RWPE1 (cell line): ENCODE measurements around the gene STXBP6.

Experiments used
- CTCF ChIA-PET: fragments of 350-600 bp; sonication (Branson Sonifier 250); formaldehyde crosslinking; extraction: SDS; loops from one replicate; lab custom pipeline; 2021; lab: Yijun Ruan, JAX
- POLR2A ChIA-PET: fragments of 400-600 bp; formaldehyde crosslinking; extraction: SDS; loops from one replicate; lab custom pipeline; 2020; ENCODE audit warnings: antibody characterized with exemption; ENCODE audit not compliant: low non-redundant PET; lab: Yijun Ruan, JAX
- DNase-seq: peaks from one replicate; pipeline ENCODE4 v3.0.0; 2012; ENCODE audit warnings: low spot score
- H3K27ac ChIP-seq: fragments of 450-650 bp; 2 replicates; pipeline ENCODE4 v1.5.1; 2017
- TF ChIP-seq, protein P1 (sequence below): fragments of 450-650 bp; conservative IDR thresholded peaks from 2 replicates; pipeline ENCODE4 v1.5.1; 2017; ENCODE audit warnings: low read depth, mild to moderate bottlenecking

The STXBP6 gene

DNA sequence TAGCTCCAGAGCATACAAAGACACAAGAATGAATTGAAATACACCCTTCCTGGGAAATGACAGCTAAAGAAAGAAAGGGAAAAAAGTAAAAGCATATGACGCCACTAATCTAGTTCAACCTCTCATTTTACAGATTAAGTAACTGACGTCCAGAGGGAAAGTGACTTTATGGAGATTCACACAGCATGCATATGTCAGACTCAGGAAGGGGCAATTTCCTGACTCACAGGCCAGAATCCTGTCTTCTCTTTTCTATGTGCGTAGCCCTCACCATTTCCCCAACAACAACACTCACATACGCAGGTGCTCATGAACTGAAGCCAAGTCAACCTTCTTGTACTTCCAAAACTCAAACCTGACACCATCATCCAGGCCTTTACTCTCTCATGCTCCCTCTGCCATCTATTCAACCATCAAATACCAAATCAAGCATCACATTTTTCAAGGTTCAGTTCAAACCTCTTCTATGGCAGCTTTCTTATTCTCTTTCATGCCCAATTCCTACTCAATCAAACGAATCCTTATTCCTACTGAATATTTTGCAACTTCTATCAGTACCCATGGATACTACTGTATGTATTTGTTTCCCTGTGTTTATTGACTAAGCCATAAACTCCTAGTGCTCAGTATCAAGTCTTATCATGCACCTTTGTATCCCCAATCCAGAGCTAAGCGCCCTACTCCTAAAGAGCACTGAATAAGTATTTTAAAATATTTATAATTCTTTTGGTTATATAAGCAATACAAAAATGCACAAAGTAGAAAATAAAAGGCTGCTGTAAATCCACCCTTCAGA is 52.8 kb downstream of the STXBP6 start:
- no peak for DNase-seq
- POLR2A ChIA-PET = no interaction called here
- CTCF ChIA-PET = interaction anchor here (0.6 kb wide), 1 partner anchor 32 kb away, joined by 4 read pairs; no protein-coding TSS in a partner anchor
- TF ChIP-seq, protein P1, sequence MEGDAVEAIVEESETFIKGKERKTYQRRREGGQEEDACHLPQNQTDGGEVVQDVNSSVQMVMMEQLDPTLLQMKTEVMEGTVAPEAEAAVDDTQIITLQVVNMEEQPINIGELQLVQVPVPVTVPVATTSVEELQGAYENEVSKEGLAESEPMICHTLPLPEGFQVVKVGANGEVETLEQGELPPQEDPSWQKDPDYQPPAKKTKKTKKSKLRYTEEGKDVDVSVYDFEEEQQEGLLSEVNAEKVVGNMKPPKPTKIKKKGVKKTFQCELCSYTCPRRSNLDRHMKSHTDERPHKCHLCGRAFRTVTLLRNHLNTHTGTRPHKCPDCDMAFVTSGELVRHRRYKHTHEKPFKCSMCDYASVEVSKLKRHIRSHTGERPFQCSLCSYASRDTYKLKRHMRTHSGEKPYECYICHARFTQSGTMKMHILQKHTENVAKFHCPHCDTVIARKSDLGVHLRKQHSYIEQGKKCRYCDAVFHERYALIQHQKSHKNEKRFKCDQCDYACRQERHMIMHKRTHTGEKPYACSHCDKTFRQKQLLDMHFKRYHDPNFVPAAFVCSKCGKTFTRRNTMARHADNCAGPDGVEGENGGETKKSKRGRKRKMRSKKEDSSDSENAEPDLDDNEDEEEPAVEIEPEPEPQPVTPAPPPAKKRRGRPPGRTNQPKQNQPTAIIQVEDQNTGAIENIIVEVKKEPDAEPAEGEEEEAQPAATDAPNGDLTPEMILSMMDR = no peak
- no peak overlapping the region for H3K27ac ChIP-seq

DNA sequence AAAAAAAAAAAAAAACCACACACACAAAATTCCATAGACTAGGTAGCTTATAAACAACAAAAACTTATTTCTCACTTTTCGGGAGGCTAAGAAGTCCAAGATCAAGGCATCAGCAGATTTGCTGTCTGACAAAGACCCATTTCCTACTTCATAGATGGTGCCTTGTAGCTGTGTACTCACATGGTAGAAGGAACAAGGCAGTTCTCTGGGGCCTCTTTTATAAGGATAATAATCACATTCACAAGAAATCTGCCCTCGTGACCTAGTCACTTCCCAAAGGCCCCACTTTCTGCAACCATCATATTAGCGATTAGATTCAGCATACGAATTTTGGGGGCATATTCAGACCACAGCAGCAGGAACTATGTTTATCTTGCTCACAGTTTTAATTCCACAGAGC is 54.9 kb downstream of the STXBP6 start:
- POLR2A ChIA-PET = no interaction called here
- TF ChIP-seq, protein P1 = no peak
- CTCF ChIA-PET = interaction anchor here (0.6 kb wide), 1 partner anchor 67 kb away, joined by 7 read pairs; no protein-coding TSS in a partner anchor
- no peak for DNase-seq
- H3K27ac ChIP-seq = no peak overlapping the region

DNA sequence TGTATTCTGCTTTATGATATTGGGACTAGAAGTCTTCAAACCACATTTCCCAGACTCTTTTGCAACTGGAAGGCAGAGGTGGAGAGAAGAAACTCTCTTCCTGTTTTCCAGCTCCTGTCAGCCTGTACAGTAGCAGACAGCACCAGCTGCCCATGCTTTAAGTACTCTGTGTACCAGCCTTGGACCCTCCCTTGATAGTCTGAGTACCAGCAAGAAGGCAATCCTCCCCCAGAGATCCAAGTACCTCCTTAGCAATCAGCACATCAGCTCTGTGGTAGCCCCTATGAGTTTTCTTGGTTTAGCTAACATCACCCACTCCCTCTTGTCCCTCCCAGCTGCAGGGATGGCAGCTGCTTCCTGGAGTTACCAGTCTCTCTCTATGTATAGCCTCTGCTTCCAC is 56.3 kb downstream of the STXBP6 start:
- TF ChIP-seq, protein P1 = no peak
- no peak for DNase-seq
- POLR2A ChIA-PET = no interaction called here
- CTCF ChIA-PET = no interaction called here
- H3K27ac ChIP-seq = no peak overlapping the region

DNA sequence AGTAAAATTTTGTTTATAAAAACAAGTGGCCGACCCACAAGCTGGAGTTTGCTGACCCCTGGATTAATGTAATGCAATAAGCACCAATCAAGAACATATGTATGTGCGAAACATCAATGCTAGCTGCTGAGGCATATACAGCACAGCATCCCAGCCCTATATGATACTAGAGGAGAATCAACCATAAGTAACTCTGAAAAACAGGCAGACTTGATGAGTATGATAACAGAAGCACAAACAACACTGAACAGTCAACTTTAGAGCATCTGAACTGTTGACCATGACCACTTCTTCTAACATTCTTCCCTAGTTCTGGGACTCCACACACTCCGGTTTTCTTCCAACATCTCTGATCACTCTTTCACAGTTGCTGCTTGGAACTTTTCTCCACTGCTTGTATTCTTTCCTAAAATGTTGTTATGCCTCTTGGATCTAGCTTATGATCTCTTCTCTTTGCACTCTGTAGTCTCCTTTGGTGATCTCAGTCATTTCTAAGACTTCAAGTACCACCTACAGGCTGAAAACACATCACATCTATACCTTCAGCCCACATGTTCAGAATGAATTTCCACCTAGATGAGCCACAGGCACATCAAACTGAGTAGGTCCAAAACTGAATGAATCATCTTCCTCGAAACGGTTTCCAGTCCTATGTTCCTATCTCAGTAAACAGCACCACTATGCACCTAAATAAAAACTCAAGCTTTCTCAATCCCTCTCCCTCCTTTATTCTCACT is 57.2 kb downstream of the STXBP6 start:
- TF ChIP-seq, protein P1 = no peak
- no peak for DNase-seq
- CTCF ChIA-PET = interaction anchor here (0.7 kb wide), 1 partner anchor 1904 kb away, joined by 4 read pairs; no protein-coding TSS in a partner anchor
- H3K27ac ChIP-seq = no peak overlapping the region
- POLR2A ChIA-PET = no interaction called here

DNA sequence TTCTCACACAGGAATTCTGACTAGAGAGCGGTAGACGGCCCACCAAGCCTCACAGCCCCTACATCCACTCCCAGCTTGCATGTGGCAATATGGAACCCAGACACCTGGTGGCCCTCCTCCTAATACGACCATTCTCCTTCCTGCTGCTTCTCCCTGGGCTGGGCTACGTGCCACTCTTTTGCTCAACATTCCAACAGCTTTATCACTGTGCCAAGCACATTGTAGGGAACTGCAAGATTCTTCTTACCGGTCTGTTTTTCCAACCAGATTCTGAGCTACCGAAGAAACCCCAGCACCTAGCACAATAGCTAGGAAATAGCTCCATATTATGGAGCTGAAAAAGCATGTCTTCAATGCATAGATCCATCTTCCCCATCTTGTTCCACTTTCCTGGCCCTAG is 58.1 kb downstream of the STXBP6 start:
- POLR2A ChIA-PET = no interaction called here

DNA sequence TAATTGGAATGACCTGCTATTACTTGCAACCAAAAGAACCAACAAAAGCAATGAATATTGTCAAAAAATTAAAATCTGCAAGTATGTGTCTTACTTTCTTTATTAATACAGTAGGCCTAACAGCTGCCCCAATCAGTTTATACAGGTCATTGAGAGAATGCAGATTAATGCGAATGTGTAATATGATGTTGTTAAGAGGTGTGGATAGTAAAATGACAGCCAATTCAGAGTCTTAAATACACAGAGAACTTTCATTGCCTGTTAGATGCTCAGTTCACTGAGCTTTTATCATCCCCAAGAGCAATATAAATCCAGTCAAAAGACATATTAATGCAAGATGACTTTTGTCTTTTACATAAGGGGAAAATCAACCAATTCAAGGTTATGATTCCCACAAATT is 58.7 kb downstream of the STXBP6 start:
- DNase-seq = no peak
- TF ChIP-seq, protein P1 = no peak
- CTCF ChIA-PET = no interaction called here
- H3K27ac ChIP-seq = no peak overlapping the region
- POLR2A ChIA-PET = no interaction called here

More for the DNA sequence above, 58.1 kb downstream of the STXBP6 start:
- CTCF ChIA-PET = no interaction called here
- DNase-seq = no peak
- H3K27ac ChIP-seq = no peak overlapping the region
- TF ChIP-seq, protein P1 = no peak
